ENCODE measurements around the gene CSF1. TPM values are rescaled to one million over a fixed set of nuclear protein-coding genes. Genes with fewer than 3 reads are reported as not detected.
A peak's percentile ranks its signal among the peaks of the same experiment; 100 is the strongest.

CSF1 gene
- total and polyA plus RNA-seq, 2 of the 13 experiments (the other 11 are each of a cell fraction or from before 2014, with no cell fraction given), result 4.6 to 13.3 TPM

DNA sequence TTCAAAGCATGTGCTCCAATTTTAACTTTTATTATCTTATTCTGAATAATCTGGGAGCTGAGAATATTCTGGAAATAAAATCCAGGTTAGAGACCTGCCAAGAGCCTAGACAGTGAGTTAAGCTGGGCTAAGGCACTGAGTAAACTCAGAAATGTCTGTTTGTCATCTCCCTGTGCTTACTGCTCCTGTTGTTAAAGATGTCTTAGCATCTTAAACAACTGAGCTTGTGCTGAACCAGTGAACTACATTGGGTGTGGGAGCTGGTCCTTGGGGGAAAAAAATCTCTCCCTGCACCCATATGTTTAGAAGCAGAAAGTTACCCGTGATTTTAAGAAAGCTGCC, 49.0 kb downstream of the CSF1 start:
- Histone ChIP-seq H3K4me3 (replicated peaks in 1 of 3; ENCODE audit: insufficient read depth in 1 of 3, low read depth in 2 of 3, low read length in 3 of 3) (peak overlapping the region in 2 of 3 experiments; percentile 23 to 34; a peak in 1 of 6 replicates), H3K27ac (ENCODE audit: extremely low read length, insufficient read depth, low read length) (peak overlapping the region; percentile 93), H3K79me2 (ENCODE audit: insufficient read depth, low read length) (no peaks in the 10 kb centered on the region), H3K27me3 (ENCODE audit: control insufficient read depth in 1 of 2, insufficient read depth in 2 of 2, low read length in 2 of 2) (no peaks in the 10 kb centered on the region), H2AFZ (ENCODE audit: low read length) (no peak overlapping the region), H3K4me2 (ENCODE audit: low read depth, low read length) (peak overlapping the region; percentile 80), H3K9me3 (ENCODE audit: low read length) (no peaks in the 10 kb centered on the region), H3K4me1 (ENCODE audit: insufficient read depth, low read length) (peaks cover 49% of the 10 kb centered on the region), H4K20me1 (ENCODE audit: insufficient read depth, low read length) (no peaks in the 10 kb centered on the region), H3K9ac (ENCODE audit: insufficient read depth, low read depth, low read length) (peak overlapping the region; percentile 29; the same call in 1 of the 2 replicates), H3K36me3 (replicated peaks in 1 of 2; ENCODE audit: control insufficient read depth in 1 of 2, insufficient read depth in 2 of 2, low read length in 2 of 2) (no peaks in the 10 kb centered on the region)
- BruUV-seq (replicated peaks), result TSS peak; percentile 84
- TF ChIP-seq SP4 (CRISPR knock-in tag; IDR thresholded peaks at IDR 0.05) (0 out of 2 replicates have a peak, but pooled peaks have one; percentile 30), NCOA5 (CRISPR knock-in tag; IDR thresholded peaks at IDR 0.05) (no peak), ETS1 (CRISPR knock-in tag; IDR thresholded peaks at IDR 0.05) (no peak), MTF2 (CRISPR knock-in tag; IDR thresholded peaks at IDR 0.05; ENCODE audit: borderline replicate concordance) (no peak), NFE2L2 (IDR thresholded peaks at IDR 0.05; ENCODE audit: low read length) (no peak), HMGXB4 (CRISPR knock-in tag; IDR thresholded peaks at IDR 0.05; ENCODE audit: borderline replicate concordance in 1 of 2, low read depth in 1 of 2) (0 out of 4 replicates have a peak, but pooled peaks of 1 of the 2 experiments have one; percentile 7), ZNF674 (CRISPR knock-in tag; IDR thresholded peaks at IDR 0.05; ENCODE audit: low read depth) (no peak)
- FAIRE-seq, result no peak
- WGBS (ENCODE audit: low lambda C conversion rate), result 0% methylated on average over 1 of the region's 1 CpG
- in situ Hi-C loops (cut with HindIII; ENCODE audit: extremely low pct_ligation_motif_present, low pct_unique_long_range_greater_than_20kb), result no loop called here
- intact Hi-C loops (cut with micrococcal nuclease; ENCODE audit: unreplicated experiment), result no loop called here
- DNase-seq (ENCODE audit: low spot score), result no peak
- peak; percentile 22 for ATAC-seq
- POLR2A ChIA-PET, result interaction anchor here (1.1 to 4.6 kb wide), 11 partner anchors 12 to 75 kb away, joined by 3 to 67 read pairs (median 5); partner anchors contain the start of genes AHCYL1 and STRIP1
- CTCF ChIA-PET (ENCODE audit: low intra/inter-chr PET ratio, low total read pairs), result interaction anchor here (1.6 to 2.7 kb wide), 3 partner anchors 20 to 25 kb away, joined by 5 to 17 read pairs (median 12); partner anchors contain the start of gene AHCYL1

All from HepG2 (cell line).